Mucosa of rectum (tissue), 2 donors: ENCODE data around the gene DNAJC1.

Source experiments
- H3K27ac ChIP-seq, 2 donors: one replicate each; pipeline ENCODE4 v1.7.0; 2013; ENCODE audit warnings: inconsistent platforms in 2 of 2, low read depth in 2 of 2, low read length in 2 of 2
- H3K27me3 ChIP-seq, 2 donors: one replicate each; pipeline ENCODE4 v1.7.0; 2013; ENCODE audit warnings: low read length in 2 of 2; ENCODE audit not compliant: control insufficient read depth in 2 of 2, insufficient read depth in 2 of 2
- H3K36me3 ChIP-seq, 2 donors: one replicate each; pipeline ENCODE4 v1.7.0; 2013; ENCODE audit warnings: low read length in 2 of 2; ENCODE audit not compliant: control insufficient read depth in 2 of 2, insufficient read depth in 2 of 2
- H3K4me1 ChIP-seq, 2 donors: one replicate each; pipeline ENCODE4 v1.7.0; 2013; ENCODE audit warnings: low read length in 2 of 2, mild to moderate bottlenecking in 1 of 2; ENCODE audit not compliant: control insufficient read depth in 2 of 2, insufficient read depth in 2 of 2
- H3K4me3 ChIP-seq, 2 donors: one replicate each; pipeline ENCODE4 v1.7.0; 2013; ENCODE audit warnings: low read length in 2 of 2
- H3K9ac ChIP-seq, 2 donors: one replicate each; pipeline ENCODE4 v1.7.0; 2013; ENCODE audit warnings: low read length in 2 of 2, low read depth in 1 of 2, mild to moderate bottlenecking in 1 of 2
- H3K9me3 ChIP-seq, 2 donors: one replicate each; pipeline ENCODE4 v1.7.0; 2013; ENCODE audit warnings: low read length in 2 of 2; ENCODE audit not compliant: control insufficient read depth in 2 of 2
- donor health status: healthy.
- donor health status: Normal muscosa, but diverticular disease.

The DNAJC1 gene

GRCh38 chr10:21712975-21713374, 290.6 kb downstream of the DNAJC1 start:
- Histone ChIP-seq H3K4me3 (no peak overlapping the region), H3K9me3 (no peaks in the 10 kb centered on the region), H3K27ac (no peak overlapping the region), H3K27me3 (no peaks in the 10 kb centered on the region), H3K9ac (no peak overlapping the region), H3K4me1 (no peaks in the 10 kb centered on the region), H3K36me3 (peaks cover 17 to 21% of the 10 kb centered on the region in 2 donors)

- no peaks in the 10 kb centered on the region for H3K9me3 ChIP-seq
- H3K4me3 ChIP-seq, result no peak overlapping the region
- peaks cover 0 to 2% of the 10 kb centered on the region in 2 donors for H3K36me3 ChIP-seq
- peaks cover 0 to 2% of the 10 kb centered on the region in 2 donors for H3K4me1 ChIP-seq
- H3K9ac ChIP-seq, result no peak overlapping the region
- H3K27ac ChIP-seq, result no peak overlapping the region
- no peaks in the 10 kb centered on the region for H3K27me3 ChIP-seq
Observed at GRCh38 chr10:21707498-21707897, 296.0 kb downstream of the DNAJC1 start.
